A549 (cell line): ENCODE results near the gene CDH4. TPM values are rescaled to one million over a fixed set of nuclear protein-coding genes. Genes with fewer than 3 reads are reported as not detected.
A peak's percentile ranks its signal among the peaks of the same experiment; 100 is the strongest.

Experiments
- ATAC-seq, 2 experiments: fragments of 200-7000 bp in 1 of 2; fragments of >200 bp in 1 of 2; cut with Nextera tagmentation in 1 of 2; cut with Tn5 transposase in 1 of 2; 3 replicates each; pipeline versions ENCODE4 v1.8.0 to v1.9.1; 2018 to 2020; ENCODE audit warnings: mild to moderate bottlenecking in 1 of 2, moderate library complexity in 1 of 2
- CTCF ChIA-PET: fragments of 300-600 bp; sonication (Branson Sonifier 250); formaldehyde crosslinking; extraction: SDS; loops from one replicate; lab custom pipeline; 2021; ENCODE audit warnings: antibody characterized with exemption, inconsistent platforms; lab: Yijun Ruan, JAX
- POLR2A ChIA-PET: fragments of 350-600 bp; formaldehyde crosslinking; extraction: SDS; loops from one replicate; lab custom pipeline; 2021; ENCODE audit warnings: antibody characterized with exemption, inconsistent platforms; lab: Yijun Ruan, JAX
- DNase-seq, 2 experiments: peaks; one replicate each; pipeline versions ENCODE4 v3.0.0 to v3.0.0-alpha.2; 2011 to 2016; ENCODE audit warnings: low read depth in 1 of 2, low spot score in 1 of 2
- FAIRE-seq: peaks from 2 replicates; lab custom pipeline; 2011; peaks lifted over from hg19 to GRCh38; lab: Jason Lieb, UNC
- H3K27ac ChIP-seq, 2 experiments: fragments of >200 bp; sonication (Bioruptor Twin); formaldehyde crosslinking; 3 replicates each; pipeline ENCODE4 v1.5.1; 2016 to 2017
- H3K4me1 ChIP-seq: fragments of >200 bp; sonication (Bioruptor Twin); formaldehyde crosslinking; 3 replicates; pipeline ENCODE4 v1.6.1; 2016
- H3K4me2 ChIP-seq: fragments of >200 bp; sonication (Bioruptor Twin); formaldehyde crosslinking; 3 replicates; pipeline ENCODE4 v1.6.1; 2016
- H3K4me3 ChIP-seq: fragments of >200 bp; sonication (Bioruptor Twin); formaldehyde crosslinking; 3 replicates; pipeline ENCODE4 v1.5.1; 2016
- H3K9me3 ChIP-seq: fragments of >200 bp; sonication (Bioruptor Twin); formaldehyde crosslinking; 3 replicates; pipeline ENCODE4 v1.6.1; 2016
- CEBPB ChIP-seq, 2 experiments: fragments of >200 bp in 1 of 2; sonication (Bioruptor Twin) in 1 of 2; formaldehyde crosslinking in 1 of 2; IDR thresholded peaks; 2 replicates each; pipeline ENCODE4 v1.6.1; 2012 to 2016
- CHD2 ChIP-seq: fragments of 150-350 bp; IDR thresholded peaks from 2 replicates; pipeline ENCODE4 v1.6.1; 2014; ENCODE audit warnings: low read length; ENCODE audit not compliant: partially characterized antibody
- EHMT2 ChIP-seq: fragments of 200-600 bp; sonication (generic); IDR thresholded peaks from 2 replicates; pipeline ENCODE4 v1.6.1; 2016; ENCODE audit warnings: antibody characterized with exemption, low read depth, mild to moderate bottlenecking, moderate library complexity
- EP300 ChIP-seq, 2 experiments: fragments of >200 bp; sonication (Bioruptor Twin); formaldehyde crosslinking; IDR thresholded peaks; 2 replicates in 1 of 2; 3 replicates in 1 of 2; pipeline ENCODE4 v1.6.1; 2016 to 2017
- FOSL2 ChIP-seq, 2 experiments: fragments of 450-650 bp in 1 of 2; fragments of >200 bp in 1 of 2; sonication (Bioruptor Twin) in 1 of 2; formaldehyde crosslinking; IDR thresholded peaks; 2 replicates each; pipeline versions ENCODE4 v1.5.0 to v1.6.1; 2016 to 2020; ENCODE audit warnings: mild to moderate bottlenecking in 1 of 2, moderate library complexity in 1 of 2
- FOXS1 ChIP-seq: fragments of 250-450 bp; sonication (Bioruptor Pico); IDR thresholded peaks from 2 replicates; pipeline ENCODE4 v1.5.0; 2020; ENCODE audit warnings: mild to moderate bottlenecking, moderate library complexity
- HDAC2 ChIP-seq: fragments of 200-600 bp; sonication (generic); IDR thresholded peaks from 2 replicates; pipeline ENCODE4 v1.6.1; 2016
- HEYL ChIP-seq: fragments of 250-450 bp; sonication (Bioruptor Pico); IDR thresholded peaks from 2 replicates; pipeline ENCODE4 v1.8.0; 2021; ENCODE audit warnings: mild to moderate bottlenecking, moderate library complexity
- HOXA7 ChIP-seq: fragments of 250-450 bp; sonication (Bioruptor Pico); IDR thresholded peaks from 2 replicates; pipeline ENCODE4 v1.5.0; 2020; ENCODE audit warnings: mild to moderate bottlenecking, moderate library complexity
- KDM5A ChIP-seq: fragments of 200-600 bp; sonication (generic); IDR thresholded peaks from 2 replicates; pipeline ENCODE4 v1.6.1; 2016; ENCODE audit warnings: antibody characterized with exemption, mild to moderate bottlenecking
- MAFK ChIP-seq: fragments of 450-650 bp; IDR thresholded peaks from 2 replicates; pipeline ENCODE4 v1.6.1; 2014; ENCODE audit not compliant: partially characterized antibody
- NFE2L2 ChIP-seq: fragments of 150-350 bp; conservative IDR thresholded peaks from 2 replicates; pipeline ENCODE4 v1.6.1; 2014; ENCODE audit warnings: low read length
- NPAS2 ChIP-seq: fragments of 250-450 bp; sonication (Bioruptor Pico); IDR thresholded peaks from 2 replicates; pipeline ENCODE4 v1.8.0; 2022; ENCODE audit warnings: mild to moderate bottlenecking, moderate library complexity, borderline replicate concordance
- NR3C1 ChIP-seq: fragments of >200 bp; sonication (Bioruptor Twin); formaldehyde crosslinking; IDR thresholded peaks from 3 replicates; pipeline ENCODE4 v1.6.1; 2017
- PHF8 ChIP-seq: fragments of 200-600 bp; sonication (generic); IDR thresholded peaks from 2 replicates; pipeline ENCODE4 v1.6.1; 2016; ENCODE audit warnings: low read depth, mild to moderate bottlenecking, antibody characterized with exemption, moderate library complexity, borderline replicate concordance
- REST ChIP-seq: fragments of 200-600 bp; sonication (generic); IDR thresholded peaks from 2 replicates; pipeline ENCODE4 v1.6.1; 2016; ENCODE audit warnings: antibody characterized with exemption, mild to moderate bottlenecking, moderate library complexity
- RFX5 ChIP-seq: fragments of 450-650 bp; IDR thresholded peaks from 2 replicates; pipeline ENCODE4 v1.7.1; 2014; ENCODE audit warnings: antibody characterized with exemption, mild to moderate bottlenecking, moderate library complexity
- TFCP2L1 ChIP-seq: fragments of 250-450 bp; sonication (Bioruptor Pico); IDR thresholded peaks from 2 replicates; pipeline ENCODE4 v1.5.0; 2021; ENCODE audit warnings: mild to moderate bottlenecking
- TP53 ChIP-seq: fragments of 250-450 bp; sonication (Bioruptor Pico); IDR thresholded peaks from 2 replicates; pipeline ENCODE4 v1.5.0; 2021; ENCODE audit warnings: mild to moderate bottlenecking, moderate library complexity
- ZC3H11A ChIP-seq: fragments of 450-650 bp; IDR thresholded peaks from 2 replicates; pipeline ENCODE4 v1.6.1; 2014; ENCODE audit warnings: antibody characterized with exemption, mild to moderate bottlenecking
- ZNF302 ChIP-seq: fragments of 250-450 bp; sonication (Bioruptor Pico); IDR thresholded peaks from 2 replicates; pipeline ENCODE4 v1.9.0; 2021; ENCODE audit warnings: inconsistent platforms, mild to moderate bottlenecking, moderate library complexity
- whole genome bisulfite sequencing: methylation state at CpG from one replicate; pipeline ENCODE4 v1.1.6; 2017; ENCODE audit errors: missing lambda C conversion rate; 5-methylcytosine and 5-hydroxymethylcytosine counted together
- polyA plus RNA-seq, 4 experiments: library from polyadenylated mRNA; depleted of rRNA in 3 of 4; stranded (reverse); fragments of >200 nt; fragmentation: RNase III in 1 of 4; extraction: RNeasy Plus Mini Kit Qiagen cat#74134 plus additional on column Dnase treatment in 1 of 4; gene quantifications; 2 replicates in 3 of 4; 3 replicates in 1 of 4; pipeline ENCODE4 v1.2.3, GENCODE V29; 2011 to 2017
- TF ChIP-seq, protein P1 (sequence below): fragments of 250-450 bp; sonication (Bioruptor Pico); IDR thresholded peaks from 2 replicates; pipeline ENCODE4 v1.5.0; 2021; ENCODE audit warnings: mild to moderate bottlenecking, moderate library complexity, borderline replicate concordance
- TF ChIP-seq, protein P2 (sequence below): fragments of 150-350 bp; IDR thresholded peaks from 2 replicates; pipeline ENCODE4 v1.6.1; 2014; ENCODE audit warnings: low read depth, mild to moderate bottlenecking, low read length
- TF ChIP-seq, protein P3 (sequence below): fragments of 450-650 bp; IDR thresholded peaks from 2 replicates; pipeline ENCODE4 v1.6.1; 2014; ENCODE audit warnings: antibody characterized with exemption

Gene CDH4
- polyA plus RNA-seq, 2 of the 4 experiments (the other 2 are of a cell fraction): 3.4 to 10.3 TPM

GRCh38 chr20:61497029-61497627, 245.1 kb downstream of the CDH4 start (continued):
- TF ChIP-seq, protein P1, sequence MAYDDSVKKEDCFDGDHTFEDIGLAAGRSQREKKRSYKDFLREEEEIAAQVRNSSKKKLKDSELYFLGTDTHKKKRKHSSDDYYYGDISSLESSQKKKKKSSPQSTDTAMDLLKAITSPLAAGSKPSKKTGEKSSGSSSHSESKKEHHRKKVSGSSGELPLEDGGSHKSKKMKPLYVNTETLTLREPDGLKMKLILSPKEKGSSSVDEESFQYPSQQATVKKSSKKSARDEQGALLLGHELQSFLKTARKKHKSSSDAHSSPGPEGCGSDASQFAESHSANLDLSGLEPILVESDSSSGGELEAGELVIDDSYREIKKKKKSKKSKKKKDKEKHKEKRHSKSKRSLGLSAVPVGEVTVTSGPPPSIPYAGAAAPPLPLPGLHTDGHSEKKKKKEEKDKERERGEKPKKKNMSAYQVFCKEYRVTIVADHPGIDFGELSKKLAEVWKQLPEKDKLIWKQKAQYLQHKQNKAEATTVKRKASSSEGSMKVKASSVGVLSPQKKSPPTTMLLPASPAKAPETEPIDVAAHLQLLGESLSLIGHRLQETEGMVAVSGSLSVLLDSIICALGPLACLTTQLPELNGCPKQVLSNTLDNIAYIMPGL (CRISPR knock-in tag): no peak
- no peak for TF ChIP-seq HOXA7 (CRISPR knock-in tag)

DNA sequence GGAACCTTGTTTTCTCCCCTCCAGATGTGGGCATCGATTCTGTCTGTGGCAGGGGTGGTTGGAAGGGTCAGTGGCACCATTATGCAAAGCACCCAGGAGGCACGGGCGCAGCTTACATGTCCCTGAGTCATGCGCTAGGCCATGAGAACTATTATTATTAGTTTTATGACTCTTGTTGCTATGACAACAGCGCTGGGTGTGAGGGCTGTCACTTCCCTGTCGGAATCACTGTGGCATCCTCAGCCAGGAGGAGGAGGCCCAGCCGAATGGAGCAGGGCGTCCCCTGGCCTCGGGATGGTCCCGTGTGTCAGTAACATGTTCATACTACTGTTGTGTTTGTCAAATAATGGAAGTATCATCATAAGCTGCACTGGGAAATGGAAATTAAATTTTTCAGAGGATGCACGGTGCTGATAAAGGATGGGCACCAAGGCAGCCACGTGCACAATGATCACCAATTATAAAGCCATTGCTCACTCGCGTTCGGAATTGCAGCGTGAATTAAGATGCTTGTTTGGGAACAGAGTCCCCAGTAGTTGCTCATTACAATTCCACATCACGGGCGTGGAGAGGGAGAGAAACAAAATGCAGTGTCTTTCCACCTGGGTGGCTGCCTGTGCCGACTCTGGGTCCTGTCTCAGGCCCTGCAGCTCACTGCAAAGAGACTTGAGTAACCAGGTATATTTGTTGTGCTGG, 247.9 kb downstream of the CDH4 start:
- WGBS: 77% methylated on average over 17 of the region's 19 CpGs

DNA sequence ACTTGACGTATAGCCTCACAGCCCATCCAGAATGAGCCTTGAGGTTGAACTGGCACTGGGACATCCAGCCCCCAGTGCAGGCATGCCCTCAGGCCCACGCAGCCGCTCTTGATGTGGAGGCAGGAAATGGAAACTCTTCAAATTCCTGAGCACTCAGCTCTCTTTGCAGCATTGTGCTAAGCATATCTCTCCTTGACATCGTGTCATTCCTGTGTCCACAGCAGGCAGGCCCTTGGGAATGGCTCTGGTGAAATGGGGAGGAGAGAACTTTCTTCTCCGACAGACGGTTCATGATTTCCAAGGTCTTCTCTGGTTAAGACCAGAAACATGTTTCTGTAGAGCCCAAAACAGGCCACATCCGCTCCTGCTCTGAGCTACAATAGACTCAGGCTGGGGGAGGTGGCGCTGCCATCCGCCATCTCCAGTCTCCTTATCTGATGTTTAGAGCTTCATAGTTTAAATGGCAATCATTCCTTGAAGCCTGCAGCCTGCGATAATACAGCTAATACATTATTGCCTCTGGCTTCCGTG, 248.8 kb downstream of the CDH4 start:
- H3K27ac ChIP-seq: no peak overlapping the region
- no peak overlapping the region for H3K4me2 ChIP-seq
- ChIA-PET POLR2A (no interaction called here), CTCF (interaction anchor here (1.3 kb wide), 1 partner anchor 19 kb away, joined by 3 read pairs; no protein-coding TSS in a partner anchor)
- TF ChIP-seq NPAS2 (CRISPR knock-in tag): no peak
- no peak for TF ChIP-seq CEBPB (IDR thresholded peaks at IDR 0.05)
- TF ChIP-seq PHF8: no peak
- TF ChIP-seq ZC3H11A: no peak
- TF ChIP-seq EP300 (IDR thresholded peaks at IDR 0.05): no peak
- TF ChIP-seq, protein P2, sequence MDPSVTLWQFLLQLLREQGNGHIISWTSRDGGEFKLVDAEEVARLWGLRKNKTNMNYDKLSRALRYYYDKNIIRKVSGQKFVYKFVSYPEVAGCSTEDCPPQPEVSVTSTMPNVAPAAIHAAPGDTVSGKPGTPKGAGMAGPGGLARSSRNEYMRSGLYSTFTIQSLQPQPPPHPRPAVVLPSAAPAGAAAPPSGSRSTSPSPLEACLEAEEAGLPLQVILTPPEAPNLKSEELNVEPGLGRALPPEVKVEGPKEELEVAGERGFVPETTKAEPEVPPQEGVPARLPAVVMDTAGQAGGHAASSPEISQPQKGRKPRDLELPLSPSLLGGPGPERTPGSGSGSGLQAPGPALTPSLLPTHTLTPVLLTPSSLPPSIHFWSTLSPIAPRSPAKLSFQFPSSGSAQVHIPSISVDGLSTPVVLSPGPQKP: no peak
- no peak for TF ChIP-seq ZNF302 (CRISPR knock-in tag)
- TF ChIP-seq KDM5A: no peak
- TF ChIP-seq NFE2L2: no peak
- TF ChIP-seq FOXS1 (CRISPR knock-in tag): no peak
- H3K4me3 ChIP-seq: no peak overlapping the region
- DNase-seq (no peak), FAIRE-seq (no peak), ATAC-seq (no peak)
- WGBS: 94% methylated on average over 11 of the region's 11 CpGs
- no peaks in the 10 kb centered on the region for H3K9me3 ChIP-seq
- no peaks in the 10 kb centered on the region for H3K4me1 ChIP-seq

More for the DNA sequence above, 247.9 kb downstream of the CDH4 start:
- Histone ChIP-seq H3K9me3 (no peaks in the 10 kb centered on the region), H3K4me2 (no peak overlapping the region), H3K27ac (no peak overlapping the region), H3K4me1 (no peaks in the 10 kb centered on the region), H3K4me3 (no peak overlapping the region)
- DNase-seq: peak in 1 of 2 experiments; percentile 27
- CTCF ChIA-PET: interaction anchor here (1.1 kb wide), 1 partner anchor 47 kb away, joined by 4 read pairs; no protein-coding TSS in a partner anchor
- FAIRE-seq: no peak
- TF ChIP-seq HEYL: no peak
- no peak for TF ChIP-seq EHMT2
- TF ChIP-seq NR3C1: no peak
- TF ChIP-seq TP53 (CRISPR knock-in tag): no peak
- TF ChIP-seq, protein P3, sequence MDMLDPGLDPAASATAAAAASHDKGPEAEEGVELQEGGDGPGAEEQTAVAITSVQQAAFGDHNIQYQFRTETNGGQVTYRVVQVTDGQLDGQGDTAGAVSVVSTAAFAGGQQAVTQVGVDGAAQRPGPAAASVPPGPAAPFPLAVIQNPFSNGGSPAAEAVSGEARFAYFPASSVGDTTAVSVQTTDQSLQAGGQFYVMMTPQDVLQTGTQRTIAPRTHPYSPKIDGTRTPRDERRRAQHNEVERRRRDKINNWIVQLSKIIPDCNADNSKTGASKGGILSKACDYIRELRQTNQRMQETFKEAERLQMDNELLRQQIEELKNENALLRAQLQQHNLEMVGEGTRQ: no peak
- TF ChIP-seq EP300 (IDR thresholded peaks at IDR 0.05): no peak
- TF ChIP-seq PHF8: no peak
- no peak for TF ChIP-seq FOSL2 (IDR thresholded peaks at IDR 0.05)
- no peak for TF ChIP-seq FOSL2 (CRISPR knock-in tag; IDR thresholded peaks at IDR 0.05)
- no peak for TF ChIP-seq RFX5
- TF ChIP-seq CHD2: no peak
- no peak for TF ChIP-seq HDAC2
- no peak for TF ChIP-seq REST
- no peak for TF ChIP-seq MAFK
- TF ChIP-seq TFCP2L1 (CRISPR knock-in tag): no peak
- POLR2A ChIA-PET: no interaction called here
- no peak; a peak in 1 of 6 replicates for ATAC-seq
